ENCODE measurements around the gene MED12L. TPM values are rescaled to one million over a fixed set of nuclear protein-coding genes. Genes with fewer than 3 reads are reported as not detected.

MED12L gene
- total RNA-seq, 4 donors from 2014 or later, result under 0.01 to 0.34 (median 0.27) TPM

DNA sequence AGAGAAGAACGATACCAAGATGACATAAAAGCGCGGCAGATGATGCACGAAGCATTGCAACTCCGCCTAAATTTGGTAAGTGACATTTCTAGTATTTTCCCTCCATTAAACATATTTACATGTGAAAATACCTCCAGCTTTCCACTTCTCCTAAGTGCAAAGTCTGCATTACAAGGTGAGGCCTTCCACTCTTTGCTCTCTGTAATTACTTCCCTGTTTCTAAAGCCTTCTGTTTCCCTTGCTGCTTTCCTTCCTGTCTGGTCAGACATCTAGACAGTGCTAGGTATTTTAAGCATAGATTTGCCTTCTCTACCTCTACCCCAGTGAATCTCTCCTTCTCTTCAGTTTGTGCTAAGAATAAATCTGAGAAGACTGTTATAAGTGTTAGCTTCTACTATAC lies 297.2 kb downstream of the MED12L start:
- TF ChIP-seq, protein P1, sequence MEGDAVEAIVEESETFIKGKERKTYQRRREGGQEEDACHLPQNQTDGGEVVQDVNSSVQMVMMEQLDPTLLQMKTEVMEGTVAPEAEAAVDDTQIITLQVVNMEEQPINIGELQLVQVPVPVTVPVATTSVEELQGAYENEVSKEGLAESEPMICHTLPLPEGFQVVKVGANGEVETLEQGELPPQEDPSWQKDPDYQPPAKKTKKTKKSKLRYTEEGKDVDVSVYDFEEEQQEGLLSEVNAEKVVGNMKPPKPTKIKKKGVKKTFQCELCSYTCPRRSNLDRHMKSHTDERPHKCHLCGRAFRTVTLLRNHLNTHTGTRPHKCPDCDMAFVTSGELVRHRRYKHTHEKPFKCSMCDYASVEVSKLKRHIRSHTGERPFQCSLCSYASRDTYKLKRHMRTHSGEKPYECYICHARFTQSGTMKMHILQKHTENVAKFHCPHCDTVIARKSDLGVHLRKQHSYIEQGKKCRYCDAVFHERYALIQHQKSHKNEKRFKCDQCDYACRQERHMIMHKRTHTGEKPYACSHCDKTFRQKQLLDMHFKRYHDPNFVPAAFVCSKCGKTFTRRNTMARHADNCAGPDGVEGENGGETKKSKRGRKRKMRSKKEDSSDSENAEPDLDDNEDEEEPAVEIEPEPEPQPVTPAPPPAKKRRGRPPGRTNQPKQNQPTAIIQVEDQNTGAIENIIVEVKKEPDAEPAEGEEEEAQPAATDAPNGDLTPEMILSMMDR (IDR thresholded peaks at IDR 0.05; ENCODE audit: low read depth), result no peak

DNA sequence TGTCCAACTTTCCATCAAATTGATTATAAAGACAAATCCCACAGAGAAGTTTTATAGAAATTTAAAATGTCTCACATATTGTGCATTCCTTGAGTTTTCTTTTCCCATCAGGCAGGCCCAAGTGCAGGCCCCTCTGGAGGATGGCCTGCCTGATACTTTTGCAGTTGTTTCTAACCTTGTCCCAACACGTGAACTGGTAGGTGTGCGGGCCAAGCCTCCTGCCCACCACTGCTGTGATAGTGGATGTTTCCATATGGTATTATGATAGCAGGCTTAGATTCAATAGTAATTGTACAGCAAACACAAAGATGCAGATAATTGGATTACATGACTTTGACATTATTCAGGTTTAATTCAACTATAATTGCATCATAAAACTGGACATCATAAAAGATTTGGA lies 297.6 kb downstream of the MED12L start:
- TF ChIP-seq, protein P1 (IDR thresholded peaks at IDR 0.05; ENCODE audit: low read depth), result no peak

DNA sequence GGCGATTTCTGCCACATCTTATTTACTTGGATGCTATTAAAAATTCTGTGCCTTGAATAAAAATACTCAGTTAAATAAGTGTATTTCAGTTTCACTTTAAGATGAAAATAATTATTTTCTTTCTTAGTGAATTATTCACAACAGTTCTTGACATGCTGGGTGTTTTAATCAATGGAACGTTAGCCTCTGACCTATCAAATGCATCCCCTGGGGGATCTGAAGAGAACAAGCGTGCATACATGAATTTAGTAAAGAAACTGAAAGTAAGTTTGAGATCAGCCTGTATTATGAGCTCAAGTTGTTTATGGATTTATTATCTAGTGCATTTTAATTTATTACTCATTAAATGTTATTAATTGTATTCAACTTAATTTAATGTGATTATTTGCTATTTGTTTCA lies 298.5 kb downstream of the MED12L start:
- TF ChIP-seq, protein P1 (IDR thresholded peaks at IDR 0.05; ENCODE audit: low read depth), result no peak

DNA sequence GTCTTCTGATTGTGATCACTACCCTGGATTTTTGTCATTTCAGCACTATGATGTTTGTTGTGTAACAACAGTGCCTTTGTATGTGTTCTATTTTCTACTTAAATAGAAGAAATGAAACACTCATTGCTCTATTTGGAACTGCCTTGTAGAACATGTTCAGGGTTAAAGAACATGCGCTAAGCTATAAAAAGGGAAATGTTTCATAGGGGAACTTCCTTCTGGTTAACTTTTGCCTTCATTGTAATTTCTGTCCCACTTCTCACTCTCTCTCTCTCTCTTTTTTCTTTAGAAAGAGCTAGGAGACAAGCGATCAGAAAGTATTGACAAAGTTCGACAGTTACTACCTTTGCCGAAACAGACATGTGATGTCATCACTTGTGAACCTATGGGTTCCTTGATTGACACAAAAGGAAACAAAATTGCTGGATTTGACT lies 299.3 kb downstream of the MED12L start, which contains the start of gene P2RY12:
Gene P2RY12, minus strand, starts transcription at position 13 of the 434 bp plus-strand sequence. CDS start 45,908 bp downstream, outside the sequence.
- TF ChIP-seq, protein P1 (IDR thresholded peaks at IDR 0.05; ENCODE audit: low read depth), result no peak

DNA sequence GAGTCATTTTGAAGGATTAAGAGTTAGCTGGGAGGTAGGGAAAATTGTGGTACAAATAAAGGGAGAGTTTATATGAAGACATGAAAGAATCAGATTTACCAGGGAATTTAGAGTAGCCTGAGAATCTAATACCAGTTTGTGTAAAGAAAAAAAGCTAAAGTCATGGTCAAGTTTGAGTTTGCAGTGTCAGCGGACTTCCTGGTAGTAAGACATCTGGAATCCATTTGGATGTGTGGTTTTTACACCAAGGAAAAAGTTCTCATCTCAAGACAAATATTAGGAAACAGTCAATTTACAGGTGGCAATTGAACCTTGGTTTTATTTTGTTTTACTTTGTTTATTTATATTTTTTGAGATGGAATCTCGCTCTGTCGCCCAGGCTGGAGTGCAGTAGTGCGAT lies 300.6 kb downstream of the MED12L start:
- TF ChIP-seq, protein P1 (IDR thresholded peaks at IDR 0.05; ENCODE audit: low read depth), result no peak

DNA sequence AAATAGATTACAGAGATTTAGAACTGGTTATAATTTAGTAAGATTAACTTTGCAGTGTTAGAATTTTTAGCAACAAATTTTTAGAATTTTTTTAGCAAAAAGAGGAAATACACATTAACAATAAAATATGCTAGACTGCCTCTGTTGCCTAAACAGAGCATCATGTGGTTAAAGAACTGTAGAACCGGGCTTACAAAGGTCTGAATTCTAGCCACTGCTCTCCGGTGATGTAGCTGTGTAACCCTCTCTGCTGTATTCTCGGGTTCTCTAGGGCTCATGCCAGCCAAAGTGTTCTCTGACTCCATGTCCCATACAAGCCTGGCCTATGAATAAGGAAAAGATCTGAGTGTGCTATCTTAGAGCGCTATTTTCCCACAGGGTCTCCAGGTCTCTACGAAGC lies 302.0 kb downstream of the MED12L start:
- TF ChIP-seq, protein P1 (IDR thresholded peaks at IDR 0.05; ENCODE audit: low read depth), result no peak

DNA sequence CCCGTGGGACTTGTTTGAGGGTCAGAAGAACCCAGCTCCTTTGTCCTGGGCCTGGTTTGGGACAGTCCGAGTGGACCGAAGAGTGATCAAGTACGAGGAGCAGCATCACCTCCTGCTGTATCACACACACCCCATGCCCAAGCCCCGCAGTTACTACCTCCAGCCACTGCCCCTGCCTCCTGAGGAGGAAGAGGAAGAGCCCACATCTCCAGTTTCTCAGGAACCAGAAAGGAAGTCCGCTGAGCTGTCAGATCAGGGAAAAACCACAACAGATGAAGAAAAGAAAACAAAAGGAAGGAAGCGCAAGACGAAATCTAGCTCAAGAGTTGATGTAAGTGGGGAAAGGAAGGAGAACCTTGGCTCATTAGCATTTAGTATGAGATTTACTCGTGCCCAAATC lies 302.4 kb downstream of the MED12L start:
- TF ChIP-seq, protein P1 (IDR thresholded peaks at IDR 0.05; ENCODE audit: low read depth), result no peak
